Fibroblast of gingiva (primary cell): ENCODE results near the gene LARGE1.

Experiments
- DNase-seq: peaks from one replicate; pipeline ENCODE4 v3.0.0-alpha.2; 2011; ENCODE audit warnings: low read depth

LARGE1 gene

DNA sequence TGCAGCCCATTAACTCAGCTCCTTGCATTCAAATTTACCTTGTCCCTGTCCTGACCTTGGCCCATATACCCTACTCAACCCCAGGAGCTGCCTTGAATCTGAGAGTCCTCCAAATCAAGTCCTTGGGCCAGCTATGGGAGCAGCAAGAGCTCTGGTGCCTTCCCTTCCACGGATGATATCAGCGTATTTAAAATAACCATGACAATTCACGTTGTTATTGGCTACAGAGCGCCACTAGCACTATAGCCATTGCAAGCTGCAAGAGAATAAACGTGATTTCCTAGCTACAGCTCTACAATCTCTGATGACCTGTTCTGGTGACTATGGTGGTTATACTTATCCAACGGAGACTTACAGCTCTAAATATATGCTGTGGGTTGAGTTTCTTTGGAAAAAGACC, 357.8 kb downstream of the LARGE1 start:
- no peak for DNase-seq

DNA sequence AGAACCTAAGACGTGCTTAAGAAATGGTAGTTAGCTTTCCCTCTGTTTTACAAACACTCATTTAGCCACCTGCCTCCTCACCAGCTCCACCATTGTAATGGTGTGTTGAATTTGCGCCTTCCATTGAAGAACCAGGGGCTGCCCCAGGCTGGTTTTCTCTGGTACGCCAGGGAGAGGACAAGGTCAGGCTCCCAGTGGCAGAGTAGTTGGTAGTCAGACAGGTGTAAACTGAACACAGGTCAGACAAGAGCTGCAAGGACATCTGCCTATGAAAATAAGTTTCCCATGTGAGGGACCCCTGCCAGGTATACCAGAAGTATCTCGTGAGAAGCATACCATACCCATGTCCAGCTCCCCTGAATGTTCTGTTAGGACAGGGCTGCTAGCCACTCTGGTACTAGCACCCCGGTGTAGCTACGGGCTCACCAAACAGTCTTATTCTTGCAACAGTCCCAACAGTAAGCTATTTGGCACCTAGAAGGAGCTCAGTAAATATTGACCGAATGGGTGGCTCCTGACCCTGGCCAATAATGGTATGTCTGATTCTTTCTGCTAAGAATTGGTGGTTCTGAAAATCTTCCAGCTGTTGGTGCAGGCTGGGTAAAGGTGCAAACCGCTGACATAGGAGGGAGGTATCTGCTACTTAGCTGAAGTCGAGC, 359.0 kb downstream of the LARGE1 start:
- no peak for DNase-seq

GRCh38 chr22:33557836-33558235, 362.4 kb downstream of the LARGE1 start:
- no peak for DNase-seq

- no peak for DNase-seq
Observed at GRCh38 chr22:33555814-33556522, 364.3 kb downstream of the LARGE1 start.

DNA sequence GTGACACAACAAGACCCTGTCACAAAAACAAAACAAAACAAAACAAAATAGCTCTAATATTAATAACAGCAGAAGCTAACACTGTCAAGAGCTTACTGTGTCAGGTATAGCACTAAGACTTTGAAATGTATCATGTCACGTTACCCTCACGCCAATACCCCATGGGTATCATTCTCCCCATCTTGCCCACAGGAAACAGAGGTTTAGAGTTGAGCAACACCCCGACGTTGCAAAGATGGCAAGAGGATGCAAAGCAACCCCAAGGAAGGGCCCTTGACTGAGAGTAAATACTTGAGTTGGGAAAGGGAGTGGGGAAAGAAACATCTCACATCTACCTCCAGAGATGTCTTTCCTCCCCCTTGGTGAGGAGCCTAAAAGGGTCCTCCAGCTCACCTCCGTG, 366.8 kb downstream of the LARGE1 start:
- DNase-seq: no peak

- no peak for DNase-seq
Observed at GRCh38 chr22:33544707-33545106, 375.6 kb downstream of the LARGE1 start.

- no peak for DNase-seq
Observed at GRCh38 chr22:33542722-33543121, 377.6 kb downstream of the LARGE1 start.

GRCh38 chr22:33542153-33542552, 378.1 kb downstream of the LARGE1 start:
- no peak for DNase-seq

DNA sequence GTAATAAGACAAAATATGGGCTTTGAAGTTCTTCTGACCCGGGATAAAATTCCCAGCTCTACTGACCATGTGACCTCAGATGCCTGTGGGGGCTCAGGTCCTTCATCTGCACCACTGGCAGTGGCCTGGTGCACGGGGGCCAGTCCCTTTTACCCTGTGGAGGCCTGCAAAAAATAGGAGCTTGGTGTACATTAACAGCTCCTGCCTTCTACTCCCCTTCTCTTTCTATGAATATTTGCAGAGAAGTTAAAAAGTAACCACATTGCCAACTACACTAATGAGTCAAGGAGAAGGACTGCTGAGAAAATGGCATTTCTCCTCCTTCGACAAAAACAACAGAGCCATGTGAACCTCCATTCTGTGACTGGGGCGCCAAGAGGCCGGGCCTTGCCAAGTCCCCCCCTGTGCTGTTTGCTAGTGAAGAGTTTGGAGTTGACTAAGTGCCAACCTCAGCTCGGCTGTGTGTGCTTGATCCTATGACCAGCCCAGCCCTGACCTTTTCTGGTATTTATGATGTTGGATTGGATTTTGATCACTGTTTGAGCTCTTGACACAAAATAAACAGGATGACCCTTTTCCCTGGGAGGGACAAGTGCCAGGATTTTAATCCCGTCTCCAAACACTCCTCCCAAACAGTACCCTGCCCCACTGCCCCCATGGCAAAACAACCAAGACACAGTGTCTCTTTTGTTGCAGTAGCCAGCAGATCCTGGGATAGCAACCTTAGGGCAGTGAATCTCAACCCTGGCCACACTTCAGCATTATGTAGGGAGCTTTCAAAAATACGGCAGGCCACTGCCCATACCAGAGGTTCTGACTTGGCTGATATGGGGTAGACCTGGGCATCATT, 380.1 kb downstream of the LARGE1 start:
- no peak for DNase-seq

- no peak for DNase-seq
Observed at GRCh38 chr22:33539202-33539901, 380.9 kb downstream of the LARGE1 start.

GRCh38 chr22:33538277-33538885, 381.9 kb downstream of the LARGE1 start:
- DNase-seq: no peak

DNA sequence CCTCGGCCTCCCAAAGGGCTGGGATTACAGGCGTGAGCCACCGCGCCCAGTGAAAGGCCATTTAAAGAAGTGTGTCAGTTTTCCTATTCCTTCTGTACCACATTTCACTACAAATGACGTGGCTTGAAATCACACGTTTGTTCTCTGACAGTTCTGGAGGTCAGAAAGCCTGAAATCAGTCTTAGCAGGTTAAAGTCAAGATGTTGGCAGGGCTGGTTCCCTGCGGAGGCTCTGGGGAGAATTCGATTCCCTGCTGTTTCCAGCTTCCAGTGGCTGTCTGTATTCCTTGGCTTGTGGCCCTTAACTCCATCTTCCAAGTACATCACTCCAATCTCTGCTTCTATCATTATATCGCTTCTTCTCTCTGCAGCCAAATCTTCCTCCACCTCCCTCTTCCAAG, 383.2 kb downstream of the LARGE1 start:
- no peak for DNase-seq

GRCh38 chr22:33535937-33536875, 384.1 kb downstream of the LARGE1 start:
- no peak for DNase-seq

DNA sequence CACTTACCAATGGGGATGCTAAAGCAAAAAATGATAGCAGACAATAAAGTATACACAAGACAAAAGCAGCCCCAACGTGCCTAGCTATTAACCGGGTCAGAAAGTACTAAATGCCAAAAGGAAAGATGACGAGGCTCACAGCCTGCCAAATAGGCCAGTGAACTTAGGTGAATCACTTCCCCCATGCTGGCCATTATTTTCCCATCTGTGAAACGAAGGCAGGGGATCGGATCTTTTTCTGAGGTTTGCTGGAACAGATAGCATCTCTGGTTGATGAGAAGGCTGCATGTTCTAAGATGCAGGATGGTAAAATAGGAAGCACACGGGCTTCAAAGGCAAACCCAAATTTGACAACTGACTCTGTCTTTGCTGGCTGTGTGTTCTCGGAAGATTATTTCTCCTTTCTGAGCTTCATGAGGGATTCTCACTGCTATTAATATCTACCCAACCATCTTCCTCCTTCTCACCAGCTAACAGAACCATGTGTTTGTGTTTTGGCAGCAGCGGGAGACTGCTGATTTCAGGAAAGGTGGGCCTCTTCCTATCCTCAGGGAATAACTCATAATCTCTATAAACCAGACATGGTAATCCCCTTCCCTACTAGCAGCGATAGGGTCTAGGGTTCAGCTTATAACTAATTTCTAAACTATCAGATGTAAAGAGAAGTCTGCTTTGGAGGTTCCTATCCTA, 390.7 kb downstream of the LARGE1 start:
- no peak for DNase-seq

DNA sequence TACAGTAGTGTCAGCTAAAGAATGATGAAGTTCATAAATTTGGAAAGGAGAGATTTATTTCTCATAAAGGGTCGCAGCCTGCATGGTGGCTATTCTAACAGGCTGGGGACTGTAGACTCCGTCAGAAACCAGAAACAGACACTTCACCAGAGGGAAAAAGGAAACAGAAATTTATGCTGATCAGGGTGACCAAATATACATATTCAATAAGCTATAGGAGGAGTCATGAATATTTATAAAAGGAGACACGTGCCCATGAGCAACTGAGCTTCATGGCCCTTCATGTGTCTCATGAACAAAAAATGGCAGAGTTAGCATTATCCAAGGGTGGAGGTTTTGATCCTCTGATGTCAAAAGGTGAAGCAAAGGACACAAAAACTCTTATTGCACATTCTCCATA, 392.1 kb downstream of the LARGE1 start:
- no peak for DNase-seq

DNA sequence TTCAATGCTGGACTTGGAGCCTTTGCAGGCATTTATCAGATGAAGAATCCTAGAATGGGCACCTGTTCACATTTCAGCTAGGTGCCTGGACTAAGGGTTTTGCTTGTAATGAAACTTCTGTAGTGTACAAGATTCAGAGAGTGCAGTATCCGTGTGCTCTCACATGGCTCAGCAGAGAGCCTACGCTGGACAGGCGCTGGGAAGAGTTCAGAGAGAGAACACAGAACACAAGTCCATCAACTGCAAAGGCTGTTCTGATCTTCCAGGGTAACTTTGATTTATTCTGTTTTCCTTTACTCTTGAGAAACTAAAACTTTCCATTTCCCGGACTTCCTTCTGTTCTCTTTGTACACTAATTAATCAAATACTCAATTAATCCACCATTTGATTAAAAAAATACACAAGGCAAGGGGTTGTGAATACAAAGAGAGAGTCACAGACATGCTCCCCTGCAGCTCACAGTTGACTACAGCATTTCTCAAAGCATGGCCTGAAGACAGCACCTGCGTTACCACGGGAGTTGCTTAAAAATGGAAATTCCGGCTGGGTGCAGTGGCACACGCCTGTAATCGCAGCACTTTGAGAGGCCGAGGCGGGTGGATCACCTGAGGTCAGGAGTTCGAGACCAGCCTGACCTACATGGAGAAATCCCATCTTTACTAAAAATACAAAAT, 393.7 kb downstream of the LARGE1 start:
- no peak for DNase-seq

GRCh38 chr22:33524511-33525260, 395.6 kb downstream of the LARGE1 start:
- DNase-seq: no peak

GRCh38 chr22:33521879-33522665, 398.2 kb downstream of the LARGE1 start:
- DNase-seq: no peak
